Daoy (cell line): ENCODE data around the gene PAK4. TPM values are rescaled to one million over a fixed set of nuclear protein-coding genes. Genes with fewer than 3 reads are reported as not detected.
"Not testable (repeated sequence)": the region's sequence is repeated elsewhere in the genome, so short reads cannot be mapped to it uniquely, and the experiment has no call there.

Source experiments
- DNase-seq: peaks from one replicate; pipeline ENCODE4 v3.0.0-alpha.2; 2015; ENCODE audit warnings: low read depth
- total RNA-seq: library from RNA; depleted of rRNA; stranded (reverse); fragments of >200 nt; shearing (Covaris generic); gene quantifications from 2 replicates; pipeline ENCODE4 v1.2.3, GENCODE V29; 2014; rRNA removed

The PAK4 gene
- 4.2 and 9.8 TPM in 2 replicates for total RNA-seq

- peak; percentile 98 for DNase-seq
Measured at GRCh38 chr19:39125554-39126311, at the start of gene PAK4. Gene PAK4 (plus strand): TSS chr19:39125786. CDS start chr19:39169554, 43,768 bp downstream.

DNA sequence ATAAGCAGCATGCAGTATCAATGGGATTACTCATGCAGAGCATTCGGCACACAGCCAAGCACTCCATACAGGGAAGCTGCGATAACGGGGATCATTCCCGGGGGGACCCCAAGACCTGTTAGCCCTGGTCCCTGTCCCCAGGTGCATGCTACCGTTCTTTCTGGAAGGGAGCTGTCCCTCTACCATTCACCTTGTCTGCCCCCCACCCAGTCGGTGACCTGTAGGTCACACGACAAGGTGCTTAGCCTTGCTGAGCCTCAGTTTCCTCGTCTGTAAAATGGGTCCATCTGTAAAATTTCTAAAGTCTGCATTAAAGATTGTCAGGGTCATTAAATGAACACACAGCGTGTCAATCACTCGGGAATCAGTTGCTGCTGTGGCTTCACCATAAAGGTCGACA is 48.3 kb upstream of the PAK4 start:
- DNase-seq, result no peak

- DNase-seq, result peak; percentile 92
Measured at GRCh38 chr19:39078436-39079200, 47.0 kb upstream of the PAK4 start.

DNA sequence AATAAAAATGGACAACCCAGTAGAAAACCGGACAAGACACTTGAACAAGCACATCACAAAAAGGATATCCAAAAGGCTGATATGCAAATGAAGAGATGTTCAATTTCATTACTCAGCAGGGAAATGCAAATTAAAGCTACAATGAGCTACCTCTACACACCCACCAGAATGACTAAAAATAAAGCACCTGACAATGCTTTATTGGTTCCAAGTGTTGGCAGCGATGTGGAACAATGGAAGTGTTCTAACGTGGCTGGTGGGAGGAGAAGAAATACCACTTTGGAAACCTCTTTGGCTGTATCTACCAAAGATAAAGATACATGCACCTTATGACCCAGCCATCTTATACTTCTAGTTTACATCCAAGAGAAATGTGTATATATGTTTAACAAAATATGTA is 45.2 kb upstream of the PAK4 start:
- DNase-seq, result no peak

DNA sequence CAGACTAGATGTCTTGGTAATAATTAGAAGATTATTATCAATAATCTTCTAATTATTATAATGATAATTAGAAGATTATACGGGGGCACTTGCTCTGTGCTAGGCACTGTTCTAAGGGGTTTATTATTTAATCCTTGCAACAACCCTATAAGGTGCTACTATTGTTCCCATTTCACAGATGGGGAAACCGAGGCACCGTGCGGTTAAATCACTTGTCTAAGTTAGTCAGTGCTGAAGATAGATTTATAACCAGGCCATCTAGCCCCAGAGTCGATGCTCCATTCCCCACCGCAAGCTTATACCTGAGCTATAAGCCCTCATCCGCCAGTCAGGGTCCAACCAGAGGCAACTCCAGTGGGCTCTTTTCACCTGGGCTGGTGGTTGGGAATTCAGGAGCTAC is 43.4 kb upstream of the PAK4 start:
- no peak for DNase-seq

DNA sequence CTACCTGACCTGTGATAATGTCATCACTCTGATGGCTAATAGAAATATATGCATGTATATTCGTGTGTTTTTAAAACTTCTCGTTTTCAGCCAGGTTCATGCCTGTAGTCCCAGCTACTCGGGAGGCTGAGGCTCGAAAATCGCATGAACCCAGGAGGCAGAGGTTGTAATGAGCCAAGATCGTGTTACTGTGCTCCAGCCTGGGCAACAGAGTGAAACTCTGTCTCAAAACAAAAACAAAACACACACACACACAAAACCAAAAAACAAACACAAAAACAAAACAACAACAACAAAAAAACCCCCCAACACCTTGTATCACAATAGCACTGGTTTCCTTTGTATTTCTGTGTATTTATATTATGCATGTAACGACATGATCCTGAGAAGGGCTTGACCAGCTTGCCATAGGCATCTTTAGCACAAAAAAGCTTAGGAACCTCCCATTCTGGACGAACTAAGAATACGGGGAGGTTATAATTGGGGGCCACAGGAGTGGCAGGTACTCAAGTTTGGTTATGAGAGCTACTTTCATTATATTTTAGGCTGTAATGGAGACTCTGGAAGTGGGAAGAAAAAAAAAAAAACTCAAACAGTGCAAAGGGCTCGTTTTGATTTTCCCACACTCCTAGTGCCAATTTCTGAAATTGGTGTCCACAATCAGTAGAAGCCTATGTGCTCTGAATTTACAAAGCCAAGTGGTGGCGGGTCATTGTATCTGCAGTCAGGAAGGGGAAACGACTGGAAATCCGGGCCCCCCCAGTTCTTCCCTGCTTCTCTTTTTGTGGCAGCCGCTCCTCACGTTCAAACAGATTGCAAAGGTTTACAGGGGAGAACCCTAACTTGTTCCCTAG is 42.6 kb upstream of the PAK4 start:
- no peak for DNase-seq

DNA sequence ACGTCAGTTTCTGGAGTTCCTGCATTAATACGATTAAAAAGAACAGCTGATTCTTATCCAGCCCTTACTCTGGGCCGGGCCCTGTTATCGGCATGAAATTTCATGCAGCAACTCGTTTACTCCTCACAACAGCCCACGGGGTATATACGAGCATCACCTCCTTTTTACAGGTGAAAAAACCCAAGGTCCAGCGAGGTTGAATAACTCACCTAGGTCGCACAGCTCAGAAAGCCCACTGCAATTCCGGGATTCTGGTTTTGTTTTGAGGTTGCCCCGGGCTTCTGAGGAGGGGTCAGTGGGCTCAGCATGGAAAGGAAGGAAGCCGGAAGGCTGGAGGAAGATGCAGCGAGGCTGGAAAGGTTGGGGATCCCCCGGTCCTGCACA is 42.0 kb upstream of the PAK4 start:
- no peak for DNase-seq

GRCh38 chr19:39083983-39084731 is 41.4 kb upstream of the PAK4 start, which contains the start of gene ACP7:
Gene ACP7 (plus strand): TSS chr19:39084368. CDS start chr19:39085270, 902 bp downstream.
- no peak for DNase-seq

DNA sequence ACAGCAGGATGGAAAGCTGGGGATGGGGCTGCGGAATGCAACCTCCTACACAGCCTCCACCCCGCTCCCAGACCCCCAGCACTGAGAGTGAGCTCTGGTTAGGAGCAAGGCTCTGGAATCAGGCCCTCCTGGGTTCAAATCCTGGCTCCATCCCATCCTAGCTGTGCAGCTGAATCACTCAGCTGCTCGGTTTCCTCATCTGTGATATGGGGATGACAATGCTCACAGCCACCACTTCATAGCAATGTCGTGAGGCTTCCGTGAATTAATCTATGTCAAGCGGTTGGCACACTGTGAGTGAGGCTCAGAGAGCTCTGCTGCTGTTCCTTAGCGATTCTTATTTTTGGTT is 40.9 kb upstream of the PAK4 start:
- no peak for DNase-seq

DNA sequence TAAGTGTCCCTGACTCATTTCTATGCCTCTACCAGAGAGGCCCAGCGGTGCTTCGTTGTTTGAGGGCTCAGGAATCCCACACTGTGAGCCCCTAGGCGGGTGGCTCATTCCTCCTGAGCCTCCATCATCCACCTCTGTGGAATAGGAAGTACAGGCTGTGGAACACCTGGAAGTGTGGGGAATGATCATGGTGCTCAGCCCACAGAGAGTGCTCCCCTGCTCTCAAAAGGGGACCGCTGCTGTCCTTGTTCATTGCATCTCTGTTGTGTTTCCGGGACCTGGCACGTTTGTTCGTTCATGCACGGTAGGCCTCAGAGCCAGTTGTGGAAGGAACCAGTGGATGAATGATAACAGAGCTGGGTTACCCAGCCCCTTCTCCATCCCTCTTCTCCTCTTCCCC is 40.2 kb upstream of the PAK4 start:
- DNase-seq, result no peak

DNA sequence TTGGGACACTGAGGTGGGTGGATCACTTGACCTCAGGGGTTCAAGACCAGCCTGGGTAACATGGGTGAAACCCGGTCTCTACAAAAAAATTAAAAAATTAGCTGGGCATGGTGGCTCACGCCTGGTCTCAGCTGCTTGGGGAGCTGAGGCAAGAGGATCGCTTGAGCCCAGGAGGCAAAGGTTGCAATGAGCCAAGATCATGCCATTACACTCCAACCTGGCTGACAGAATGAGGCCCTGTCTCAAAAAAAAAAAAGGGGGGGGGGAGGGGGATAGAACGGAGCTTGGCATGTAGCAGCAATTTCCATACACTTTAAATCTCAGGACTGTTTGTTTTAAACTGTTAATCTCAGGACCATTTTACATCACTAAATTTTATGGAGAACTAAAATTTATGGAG is 39.2 kb upstream of the PAK4 start:
- no peak for DNase-seq

DNA sequence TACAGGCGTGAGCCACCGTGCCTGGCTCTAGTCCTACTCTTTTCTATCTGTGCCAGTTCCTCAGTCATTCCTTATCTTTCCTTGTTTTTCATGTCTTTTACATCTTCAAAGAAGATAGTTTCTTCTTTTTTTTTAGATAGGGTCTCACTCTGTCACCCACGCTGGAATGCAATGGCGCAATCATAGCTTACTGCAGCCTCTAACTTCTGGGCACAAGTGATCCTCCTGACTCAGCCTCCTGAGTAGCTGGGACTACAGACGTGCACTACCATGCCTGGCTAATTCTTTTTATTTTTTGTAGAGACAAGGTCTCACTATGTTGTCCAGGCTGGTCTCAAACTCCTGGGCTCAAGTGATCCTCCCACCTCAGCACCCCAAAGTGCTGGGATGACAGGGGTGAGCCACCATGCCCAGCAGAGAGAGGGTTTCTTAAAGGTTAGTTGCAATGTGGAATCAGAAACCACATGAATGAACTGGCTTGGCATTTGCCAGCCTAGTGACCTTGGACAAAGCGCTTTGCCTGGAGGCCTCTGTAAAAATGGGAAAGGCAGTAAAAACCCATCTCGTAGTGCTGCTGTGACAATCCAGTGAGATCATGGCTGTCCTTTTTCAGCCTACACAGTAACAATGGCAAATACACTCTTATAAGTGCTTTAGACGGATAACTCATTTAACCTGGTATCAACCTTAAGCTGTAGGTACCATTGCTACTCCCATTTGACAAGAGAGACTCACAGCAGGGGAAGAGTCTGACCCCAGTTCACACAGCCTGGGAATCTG is 37.5 kb upstream of the PAK4 start:
- no peak for DNase-seq

DNA sequence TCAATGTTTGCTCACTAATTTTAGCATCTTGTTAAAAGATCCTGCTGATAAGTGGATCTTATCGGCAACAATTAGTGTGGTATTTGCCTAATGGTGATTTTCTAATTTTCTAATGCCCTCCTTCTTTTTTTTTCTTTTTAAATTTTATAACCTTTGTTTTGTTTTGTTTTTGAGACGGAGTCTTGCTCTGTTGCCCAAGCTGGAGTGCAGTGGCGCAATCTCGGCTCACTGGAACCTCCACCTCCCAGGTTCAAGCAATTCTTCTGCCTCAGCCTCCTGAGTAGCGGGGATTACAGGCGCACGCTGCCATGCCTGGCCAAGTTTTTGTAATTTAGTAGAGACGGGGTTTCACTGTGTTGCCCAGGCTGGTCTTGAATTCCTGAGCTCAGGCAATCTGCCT is 35.6 kb upstream of the PAK4 start:
- not testable (repeated sequence) for DNase-seq

DNA sequence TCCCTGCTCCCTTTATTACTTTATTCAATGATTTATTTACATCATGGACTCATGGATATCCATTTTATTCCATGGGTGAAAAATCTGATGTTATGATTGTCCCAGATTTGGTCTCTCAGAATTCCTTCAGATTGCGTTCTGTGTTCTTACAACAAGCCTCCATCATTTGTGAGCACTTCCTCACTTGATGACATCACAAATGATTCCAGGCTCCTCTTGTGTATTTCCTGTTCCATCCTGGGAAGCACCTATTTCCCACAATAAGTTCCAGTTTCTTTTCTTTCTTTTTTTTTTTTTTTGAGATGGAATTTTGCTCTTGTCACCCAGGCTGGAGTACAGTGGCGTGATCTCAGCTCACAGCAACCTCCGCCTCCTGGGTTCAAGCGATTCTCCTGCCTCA is 34.7 kb upstream of the PAK4 start:
- no peak for DNase-seq

- not testable (repeated sequence) for DNase-seq
Measured at GRCh38 chr19:39095799-39096540, 29.6 kb upstream of the PAK4 start.

DNA sequence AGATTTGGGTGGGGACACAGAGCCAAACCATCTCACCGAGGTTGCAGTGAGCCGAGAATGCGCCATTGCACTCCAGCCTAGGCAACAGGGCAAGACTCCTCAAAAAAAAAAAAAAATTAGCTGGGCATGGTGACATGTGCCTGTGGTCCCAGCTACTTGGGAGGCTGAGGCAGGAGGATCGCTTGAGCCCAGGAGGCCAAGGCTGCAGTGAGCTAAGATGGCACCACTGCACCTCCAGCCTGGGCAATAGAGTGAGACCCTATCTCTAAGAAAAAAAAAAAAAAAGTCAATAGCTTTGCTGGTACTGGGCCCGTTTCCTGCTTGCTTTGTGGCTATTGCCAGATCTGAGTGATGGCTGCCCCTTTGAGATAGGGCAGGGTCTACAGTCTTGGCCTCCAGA is 28.3 kb upstream of the PAK4 start:
- no peak for DNase-seq

- no peak for DNase-seq
Measured at GRCh38 chr19:39097721-39098120, 27.9 kb upstream of the PAK4 start.

- no peak for DNase-seq
Measured at GRCh38 chr19:39098365-39099269, 27.0 kb upstream of the PAK4 start.

- no peak for DNase-seq
Measured at GRCh38 chr19:39099341-39099740, 26.2 kb upstream of the PAK4 start.
